Hindlimb muscle (tissue), 1 donor: ENCODE data around the gene NFYC. TPM values are rescaled to one million over a fixed set of nuclear protein-coding genes. Genes with fewer than 3 reads are reported as not detected.
"Not testable (repeated sequence)": the region's sequence is repeated elsewhere in the genome, so short reads cannot be mapped to it uniquely, and the experiment has no call there.

Experiments used
- DNase-seq: peaks from one replicate; pipeline ENCODE4 v3.0.0-alpha.2; 2013
- polyA plus RNA-seq: library from polyadenylated mRNA; unstranded; fragments of 120-200 nt; gene quantifications from one replicate; pipeline ENCODE4 v1.2.1, GENCODE V29; 2013; ENCODE audit not compliant: insufficient read length

NFYC gene
- polyA plus RNA-seq, 1 donor = 63.2 TPM

GRCh38 chr1:40665335-40666171 is 26.0 kb upstream of the NFYC start, which contains the start of gene RIMS3:
Gene RIMS3 (minus strand): TSS chr1:40665682. CDS start chr1:40641925, 23,757 bp downstream.
- peak; percentile 45 for DNase-seq

- peak; percentile 56 for DNase-seq
Observed at GRCh38 chr1:40668769-40669525, 22.6 kb upstream of the NFYC start.

GRCh38 chr1:40673452-40673851 is 18.1 kb upstream of the NFYC start:
- DNase-seq = no peak

GRCh38 chr1:40676501-40676900 is 15.0 kb upstream of the NFYC start:
- DNase-seq = no peak

- DNase-seq = no peak
Observed at GRCh38 chr1:40679165-40679953, 12.1 kb upstream of the NFYC start.

GRCh38 chr1:40684669-40685068 is 6.8 kb upstream of the NFYC start:
- DNase-seq = no peak

- DNase-seq = no peak
Observed at GRCh38 chr1:40687059-40687458, 4.4 kb upstream of the NFYC start.

GRCh38 chr1:40687661-40688060 is 3.8 kb upstream of the NFYC start:
- no peak for DNase-seq

GRCh38 chr1:40689737-40690136 is 1.8 kb upstream of the NFYC start:
- no peak for DNase-seq

GRCh38 chr1:40690771-40691537 is 550 bp upstream of the NFYC start:
- no peak for DNase-seq

GRCh38 chr1:40692429-40692895 is 958 bp downstream of the NFYC start:
- peak; percentile 22 for DNase-seq

GRCh38 chr1:40693425-40693824 is 1.9 kb downstream of the NFYC start:
- DNase-seq = no peak

GRCh38 chr1:40694353-40694874 is 2.9 kb downstream of the NFYC start:
- no peak for DNase-seq

GRCh38 chr1:40696294-40696693 is 4.8 kb downstream of the NFYC start:
- no peak for DNase-seq

- no peak for DNase-seq
Observed at GRCh38 chr1:40697436-40697835, 5.9 kb downstream of the NFYC start.

- DNase-seq = no peak
Observed at GRCh38 chr1:40699787-40700186, 8.3 kb downstream of the NFYC start.

- DNase-seq = no peak
Observed at GRCh38 chr1:40701684-40702083, 10.2 kb downstream of the NFYC start.

GRCh38 chr1:40702810-40703209 is 11.3 kb downstream of the NFYC start:
- not testable (repeated sequence) for DNase-seq

GRCh38 chr1:40703316-40703715 is 11.8 kb downstream of the NFYC start:
- DNase-seq = no peak

GRCh38 chr1:40704817-40705733 is 13.6 kb downstream of the NFYC start:
- DNase-seq = no peak

GRCh38 chr1:40706626-40707025 is 15.1 kb downstream of the NFYC start:
- no peak for DNase-seq
